ENCODE data around the gene PLCB3.

The PLCB3 gene

GRCh38 chr11:64251016-64251752 lies at the start of gene PLCB3:
Gene PLCB3 (plus strand): TSS chr11:64251530. CDS start chr11:64251650, 120 bp downstream.
- DNase-seq (ENCODE audit: low read depth): no peak
- peak within 1 kb of the TSS; percentile 76 for H3K4me3 ChIP-seq (ENCODE audit: low read depth, low read length)

- no peak for DNase-seq (ENCODE audit: low read depth)
- H3K4me3 ChIP-seq (ENCODE audit: low read depth, low read length): no peak overlapping the region
Observed at GRCh38 chr11:64201543-64201942, 49.8 kb upstream of the PLCB3 start.

- no peak overlapping the region for H3K4me3 ChIP-seq (ENCODE audit: low read depth, low read length)
- DNase-seq (ENCODE audit: low read depth): no peak
Observed at GRCh38 chr11:64202992-64203391, 48.3 kb upstream of the PLCB3 start.

- no peak overlapping the region for H3K4me3 ChIP-seq (ENCODE audit: low read depth, low read length)
- no peak for DNase-seq (ENCODE audit: low read depth)
Observed at GRCh38 chr11:64203421-64204079, 47.8 kb upstream of the PLCB3 start.

- DNase-seq (ENCODE audit: low read depth): no peak
- no peak overlapping the region for H3K4me3 ChIP-seq (ENCODE audit: low read depth, low read length)
Observed at GRCh38 chr11:64204080-64204440, 47.3 kb upstream of the PLCB3 start.

- peak; percentile 91 for DNase-seq (ENCODE audit: low read depth)
Observed at GRCh38 chr11:64204464-64204989, 46.8 kb upstream of the PLCB3 start.

GRCh38 chr11:64206457-64207255 lies 44.7 kb upstream of the PLCB3 start, which contains the start of gene FERMT3:
Gene FERMT3 (plus strand): TSS chr11:64206721. CDS start chr11:64207365, 644 bp downstream.
- DNase-seq (ENCODE audit: low read depth): no peak
- H3K4me3 ChIP-seq (ENCODE audit: low read depth, low read length): no peak within 1 kb of the TSS

More at GRCh38 chr11:64204464-64204989, 46.8 kb upstream of the PLCB3 start:
- H3K4me3 ChIP-seq (ENCODE audit: low read depth, low read length): no peak overlapping the region

- peak; percentile 31 for DNase-seq (ENCODE audit: low read depth)
- no peak overlapping the region for H3K4me3 ChIP-seq (ENCODE audit: low read depth, low read length)
Observed at GRCh38 chr11:64207256-64208085, 43.9 kb upstream of the PLCB3 start.

GRCh38 chr11:64208086-64208795 lies 43.1 kb upstream of the PLCB3 start:
- no peak for DNase-seq (ENCODE audit: low read depth)
- H3K4me3 ChIP-seq (ENCODE audit: low read depth, low read length): no peak overlapping the region

- H3K4me3 ChIP-seq (ENCODE audit: low read depth, low read length): no peak overlapping the region
- no peak for DNase-seq (ENCODE audit: low read depth)
Observed at GRCh38 chr11:64208796-64209562, 42.4 kb upstream of the PLCB3 start.

- H3K4me3 ChIP-seq (ENCODE audit: low read depth, low read length): no peak overlapping the region
- no peak for DNase-seq (ENCODE audit: low read depth)
Observed at GRCh38 chr11:64209563-64209843, 41.8 kb upstream of the PLCB3 start.

- no peak for DNase-seq (ENCODE audit: low read depth)
- no peak overlapping the region for H3K4me3 ChIP-seq (ENCODE audit: low read depth, low read length)
Observed at GRCh38 chr11:64210301-64211020, 40.9 kb upstream of the PLCB3 start.

- no peak for DNase-seq (ENCODE audit: low read depth)
- no peak overlapping the region for H3K4me3 ChIP-seq (ENCODE audit: low read depth, low read length)
Observed at GRCh38 chr11:64211181-64211872, 40.0 kb upstream of the PLCB3 start.

GRCh38 chr11:64216879-64217278 lies 34.5 kb upstream of the PLCB3 start:
- H3K4me3 ChIP-seq (ENCODE audit: low read depth, low read length): no peak overlapping the region
- no peak for DNase-seq (ENCODE audit: low read depth)

GRCh38 chr11:64218628-64219353 lies 32.5 kb upstream of the PLCB3 start:
- H3K4me3 ChIP-seq (ENCODE audit: low read depth, low read length): no peak overlapping the region
- no peak for DNase-seq (ENCODE audit: low read depth)

GRCh38 chr11:64219354-64219684 lies 32.0 kb upstream of the PLCB3 start:
- DNase-seq (ENCODE audit: low read depth): no peak
- no peak overlapping the region for H3K4me3 ChIP-seq (ENCODE audit: low read depth, low read length)

All from skeletal muscle cell (primary cell).